NCI-H69 (cell line): Measurements from ENCODE around the gene RPL12.

Source experiments
- DNase-seq: peaks from one replicate; lab custom pipeline; 2025; lab: John Stamatoyannopoulos, UW

The RPL12 gene

GRCh38 chr9:127403507-127404192 is 47.6 kb downstream of the RPL12 start:
- DNase-seq = no peak

DNA sequence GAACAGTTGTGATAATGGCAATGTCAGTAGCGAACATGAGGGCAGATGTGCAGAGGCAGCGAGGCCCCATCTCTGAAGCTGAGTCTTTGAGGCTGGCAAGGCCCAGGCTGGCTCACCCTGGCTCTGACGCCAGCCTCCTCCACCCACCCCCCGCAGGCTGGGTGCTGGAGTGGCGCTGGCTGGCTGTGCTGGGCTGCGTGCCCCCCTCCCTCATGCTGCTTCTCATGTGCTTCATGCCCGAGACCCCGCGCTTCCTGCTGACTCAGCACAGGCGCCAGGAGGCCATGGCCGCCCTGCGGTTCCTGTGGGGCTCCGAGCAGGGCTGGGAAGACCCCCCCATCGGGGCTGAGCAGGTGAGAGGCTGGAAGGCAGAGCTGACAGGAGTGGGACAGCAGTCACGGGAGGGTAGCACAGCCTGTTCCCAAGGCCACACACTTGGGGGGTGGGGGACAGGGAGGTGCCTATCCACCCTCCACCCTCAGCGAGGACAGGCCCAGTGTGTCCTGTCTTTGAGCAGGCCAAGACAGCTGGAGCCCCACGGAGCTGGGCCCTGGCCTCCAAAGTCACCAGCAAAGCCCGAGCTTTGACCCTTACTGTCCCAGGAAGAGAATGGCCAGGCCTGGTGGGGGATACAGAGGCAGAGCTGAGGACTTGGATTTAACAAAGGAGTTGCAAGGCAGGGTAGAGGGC is 48.7 kb downstream of the RPL12 start:
- no peak for DNase-seq

DNA sequence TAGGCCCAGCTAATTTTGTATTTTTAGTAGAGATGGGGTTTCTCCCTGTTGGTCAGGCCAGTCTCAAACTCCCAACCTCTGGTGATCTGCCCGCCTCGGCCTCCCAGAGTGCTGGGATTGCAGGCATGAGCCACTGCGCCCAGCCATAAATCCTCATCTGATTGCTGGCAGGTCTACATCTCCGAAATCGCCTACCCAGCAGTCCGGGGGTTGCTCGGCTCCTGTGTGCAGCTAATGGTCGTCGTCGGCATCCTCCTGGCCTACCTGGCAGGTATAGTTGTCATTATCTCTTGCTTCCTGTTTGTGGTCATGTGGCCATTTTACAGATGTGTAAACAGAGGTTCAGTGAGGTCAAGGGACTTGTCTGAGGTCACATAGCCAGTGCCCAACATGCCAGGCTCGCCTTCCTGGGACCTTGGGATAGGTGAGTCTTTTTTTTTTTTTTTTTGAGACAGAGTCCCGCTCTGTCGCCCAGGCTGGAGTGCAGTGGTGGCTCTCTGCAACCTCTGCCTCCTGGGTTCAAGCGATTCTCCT is 51.4 kb downstream of the RPL12 start:
- no peak for DNase-seq

DNA sequence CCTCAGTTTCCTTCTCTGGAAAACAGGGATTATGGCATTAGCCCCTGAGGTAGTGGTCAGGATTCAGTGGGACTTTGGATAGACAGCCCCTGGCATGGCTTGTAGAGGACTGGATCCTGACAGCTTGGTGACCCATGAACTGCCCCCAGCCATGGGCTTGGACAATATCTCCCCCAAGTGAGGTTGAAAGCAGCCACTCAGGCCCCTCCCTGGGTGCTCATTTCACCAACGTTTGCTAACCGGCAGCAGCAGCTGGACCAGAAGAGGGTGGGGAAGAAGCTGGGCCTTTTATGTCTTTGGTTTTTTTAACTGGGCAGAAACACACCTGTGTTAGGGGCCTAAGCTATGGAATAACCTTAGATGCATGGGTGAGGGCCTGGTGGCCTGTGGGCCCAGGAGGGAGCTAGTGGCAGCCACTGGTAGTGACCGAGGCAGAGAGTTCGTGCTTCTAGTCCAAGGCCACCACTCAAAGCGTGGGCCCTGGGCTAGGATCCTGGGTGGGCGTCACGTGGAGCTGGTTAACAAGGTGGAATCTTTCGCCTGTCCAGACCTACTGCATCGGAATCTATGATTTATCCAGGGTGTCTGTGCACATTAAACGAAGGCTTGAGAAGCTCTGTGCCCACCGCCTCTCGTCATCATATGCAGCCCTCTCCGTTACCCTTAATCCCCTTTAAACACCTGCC is 52.3 kb downstream of the RPL12 start:
- no peak for DNase-seq

GRCh38 chr9:127398275-127398647 is 52.9 kb downstream of the RPL12 start:
- no peak for DNase-seq
